Measurements from ENCODE around the gene AGBL5. TPM values are rescaled to one million over a fixed set of nuclear protein-coding genes. Genes with fewer than 3 reads are reported as not detected.
A peak's percentile ranks its signal among the peaks of the same experiment; 100 is the strongest.

Gene AGBL5
- total and polyA plus RNA-seq, 10 donors: 7.1 to 18.6 (median 12.7) TPM

DNA sequence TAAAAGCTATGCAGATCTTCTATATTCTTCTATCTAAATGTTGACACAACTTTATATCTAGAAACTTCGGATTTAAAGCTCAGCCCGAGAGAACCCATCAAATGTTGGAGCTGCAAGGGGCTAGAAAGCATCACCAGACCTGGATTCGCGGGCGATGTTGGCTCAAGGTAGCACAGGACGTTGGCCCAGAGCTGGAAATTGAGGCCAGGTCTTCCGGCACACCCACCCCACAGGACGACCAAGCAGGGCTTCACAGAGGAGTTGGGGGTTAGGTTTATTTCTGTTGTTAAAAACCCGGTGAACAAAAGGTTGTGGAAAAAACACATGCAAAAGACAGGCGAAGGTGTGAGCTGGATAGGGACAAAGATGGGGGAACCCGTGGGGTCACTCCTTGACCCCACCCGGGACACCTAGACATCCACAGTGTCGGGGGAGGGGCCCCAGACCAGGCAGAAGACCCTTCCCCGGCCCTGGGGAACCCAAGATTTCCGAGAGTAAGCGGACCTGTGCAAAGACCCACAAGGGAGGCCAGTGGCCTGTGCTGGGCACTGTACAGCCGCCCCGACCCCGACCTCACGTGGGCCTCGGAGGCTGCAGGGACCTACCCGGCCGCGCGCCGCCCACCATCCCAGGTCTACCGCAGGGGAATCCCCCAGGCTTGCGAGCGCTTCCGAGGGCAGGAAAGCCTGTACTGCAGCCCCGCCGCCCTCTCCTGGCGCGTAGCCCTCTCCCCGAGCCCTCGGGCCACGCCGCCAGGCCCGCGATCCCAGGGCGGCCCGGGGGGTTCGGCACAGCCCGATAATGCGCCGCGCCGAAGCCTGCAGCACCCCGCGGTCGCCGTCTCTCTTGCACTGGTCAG is 1.8 kb upstream of the AGBL5 start:
- Histone ChIP-seq H3K27ac (peak overlapping the region; percentile 76 to 96 (median 93)), H3K9me3 (no peaks in the 10 kb centered on the region), H3K4me1 (peaks cover 10 to 35% (median 22%) of the 10 kb centered on the region in 6 donors), H3K36me3 (peaks cover 0 to 15% (median 6%) of the 10 kb centered on the region in 6 donors), H3K27me3 (replicated peaks in 1 of 7) (no peaks in the 10 kb centered on the region), H3K4me3 (peak overlapping the region; percentile 81 to 99 (median 86))
- intact Hi-C loops (cut with DNase I; ENCODE audit: low total_unique reads): no loop called here
- WGBS, 5 donors: 10 to 22% (median 13%) methylated on average over 29 to 52 of the region's 52 CpGs
- peak; percentile 91 for DNase-seq
- TF ChIP-seq POLR2AphosphoS5 (IDR thresholded peaks at IDR 0.05) (peak in 1 of 3 donors; percentile 71), POLR2A (IDR thresholded peaks at IDR 0.05) (no peak)

- peaks cover 10 to 35% (median 22%) of the 10 kb centered on the region in 6 donors for H3K4me1 ChIP-seq
- H3K27ac ChIP-seq: peak overlapping the region; percentile 76 to 96 (median 93)
- WGBS, 5 donors: 0 to 1% (median 0%) methylated on average over 23 to 48 of the region's 48 CpGs
- H3K9me3 ChIP-seq: no peaks in the 10 kb centered on the region
- peak overlapping the region; percentile 81 to 99 (median 86) for H3K4me3 ChIP-seq
- intact Hi-C loops (cut with DNase I; ENCODE audit: low total_unique reads): no loop called here
- TF ChIP-seq CTCF (IDR thresholded peaks at IDR 0.05 in 8 of 11, conservative IDR thresholded peaks at IDR 0.05 in 3 of 11) (peak; percentile 13 to 66 (median 50)), POLR2AphosphoS5 (IDR thresholded peaks at IDR 0.05) (peak; percentile 5 to 69 (median 64)), POLR2A (IDR thresholded peaks at IDR 0.05) (peak in 1 of 3 donors; percentile 71)
- H3K27me3 ChIP-seq (replicated peaks in 1 of 7): no peaks in the 10 kb centered on the region
- peaks cover under 1 to 23% (median 13%) of the 10 kb centered on the region in 6 donors for H3K36me3 ChIP-seq
- DNase-seq: peak; percentile 93
Observed at GRCh38 chr2:27050281-27050995, 1.0 kb upstream of the AGBL5 start.

DNA sequence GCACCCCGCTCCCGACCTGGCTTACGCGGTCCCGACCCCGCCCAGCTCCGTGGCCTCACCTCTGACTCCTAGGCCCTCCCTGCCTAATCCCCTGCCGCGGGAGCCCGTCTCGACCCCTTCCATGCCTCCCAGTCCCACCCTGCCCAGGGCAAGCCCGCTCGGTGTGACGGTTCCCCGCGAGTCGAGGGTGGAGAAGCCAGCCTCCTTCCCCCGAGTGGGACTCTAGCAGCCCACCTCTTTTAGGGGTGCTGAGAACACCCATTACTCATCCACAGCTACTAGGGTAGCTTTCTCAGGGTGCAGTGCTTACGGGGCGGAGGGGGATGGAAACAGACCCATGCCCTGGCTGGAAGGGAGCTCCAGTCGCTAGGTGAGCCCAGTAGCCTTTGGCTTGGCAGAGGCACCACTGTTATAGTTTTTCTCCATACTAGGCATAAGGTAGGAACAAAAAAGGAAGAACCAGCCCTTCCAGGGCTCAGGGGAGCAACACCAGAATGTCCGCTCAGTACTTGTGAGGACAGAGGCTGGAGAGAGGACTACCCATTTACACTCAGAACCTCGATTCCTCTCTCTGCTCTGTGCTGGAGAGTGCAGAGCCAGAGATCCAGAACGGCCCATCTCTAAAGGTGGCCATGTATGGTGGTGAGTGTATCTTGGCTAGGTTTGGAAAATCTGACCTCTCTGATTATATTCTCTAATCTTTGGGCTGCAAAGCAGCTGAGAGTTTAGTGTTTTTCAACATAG is 606 bp downstream of the AGBL5 start:
- H3K4me3 ChIP-seq: peak overlapping the region; percentile 81 to 99 (median 86)
- DNase-seq: peak; percentile 91
- intact Hi-C loops (cut with DNase I; ENCODE audit: low total_unique reads): no loop called here
- H3K9me3 ChIP-seq: no peaks in the 10 kb centered on the region
- H3K4me1 ChIP-seq: peaks cover 10 to 35% (median 22%) of the 10 kb centered on the region in 6 donors
- TF ChIP-seq POLR2A (IDR thresholded peaks at IDR 0.05): no peak
- no peak for TF ChIP-seq POLR2AphosphoS5 (IDR thresholded peaks at IDR 0.05)
- TF ChIP-seq CTCF (IDR thresholded peaks at IDR 0.05 in 8 of 11, conservative IDR thresholded peaks at IDR 0.05 in 3 of 11): no peak
- H3K27me3 ChIP-seq (replicated peaks in 1 of 7): no peaks in the 10 kb centered on the region
- peaks cover 2 to 39% (median 23%) of the 10 kb centered on the region in 6 donors for H3K36me3 ChIP-seq
- H3K27ac ChIP-seq: peak overlapping the region; percentile 76 to 96 (median 93)
- WGBS, 5 donors: 8 to 20% (median 9%) methylated on average over 5 to 24 of the region's 24 CpGs

- Histone ChIP-seq H3K27me3 (replicated peaks in 1 of 7) (no peaks in the 10 kb centered on the region), H3K4me1 (peaks cover 10 to 39% (median 22%) of the 10 kb centered on the region in 6 donors), H3K36me3 (peaks cover 2 to 52% (median 23%) of the 10 kb centered on the region in 6 donors), H3K4me3 (no peak overlapping the region), H3K27ac (no peak overlapping the region), H3K9me3 (no peaks in the 10 kb centered on the region)
- no peak for TF ChIP-seq CTCF (IDR thresholded peaks at IDR 0.05 in 8 of 11, conservative IDR thresholded peaks at IDR 0.05 in 3 of 11)
- TF ChIP-seq POLR2A (IDR thresholded peaks at IDR 0.05): no peak
- TF ChIP-seq POLR2AphosphoS5 (IDR thresholded peaks at IDR 0.05): no peak
- peak; percentile 70 for DNase-seq
- intact Hi-C loops (cut with DNase I; ENCODE audit: low total_unique reads): no loop called here
- 85 to 93% (median 92%) methylated on average over 11 of the region's 11 CpGs for WGBS, 5 donors
Observed at GRCh38 chr2:27053321-27053720, 1.9 kb downstream of the AGBL5 start.

Data from spleen (tissue), 11 donors.